SK-N-SH treated with all-trans-retinoic acid at 6 μM for 48 hours (cell line): ENCODE results near the gene AUH.

Experiments used
- ATAC-seq: fragments of 200-7000 bp; cut with Tn5 transposase; 3 replicates; pipeline ENCODE4 v1.9.1; 2020; ENCODE audit warnings: mild to moderate bottlenecking, moderate library complexity
- ARNTL ChIP-seq: fragments of 450-650 bp; formaldehyde crosslinking; IDR thresholded peaks from 2 replicates; pipeline ENCODE4 v1.5.0; 2020; ENCODE audit warnings: low read depth, mild to moderate bottlenecking, moderate library complexity, borderline replicate concordance
- BACH2 ChIP-seq: fragments of 250-450 bp; sonication (Bioruptor Pico); IDR thresholded peaks from 2 replicates; pipeline ENCODE4 v1.9.0; 2021; ENCODE audit warnings: mild to moderate bottlenecking, borderline replicate concordance
- CREB5 ChIP-seq: fragments of 250-450 bp; sonication (Bioruptor Pico); IDR thresholded peaks from 2 replicates; pipeline ENCODE4 v1.5.1; 2020; ENCODE audit warnings: low read depth, mild to moderate bottlenecking, moderate library complexity
- CSDC2 ChIP-seq: fragments of 250-450 bp; sonication (Bioruptor Pico); IDR thresholded peaks from 2 replicates; pipeline ENCODE4 v1.5.0; 2020; ENCODE audit warnings: mild to moderate bottlenecking, moderate library complexity
- CSRNP3 ChIP-seq: fragments of 250-450 bp; sonication (Bioruptor Pico); IDR thresholded peaks from 2 replicates; pipeline ENCODE4 v1.5.1; 2021; ENCODE audit warnings: mild to moderate bottlenecking, moderate library complexity
- ESRRG ChIP-seq: fragments of 250-450 bp; sonication (Bioruptor Pico); IDR thresholded peaks from 2 replicates; pipeline ENCODE4 v1.6.1; 2021; ENCODE audit warnings: mild to moderate bottlenecking
- GLIS3 ChIP-seq: fragments of 250-450 bp; sonication (Bioruptor Pico); IDR thresholded peaks from 2 replicates; pipeline ENCODE4 v1.5.0; 2020; ENCODE audit warnings: mild to moderate bottlenecking, moderate library complexity
- ISL1 ChIP-seq: fragments of 250-450 bp; sonication (Bioruptor Pico); IDR thresholded peaks from 2 replicates; pipeline ENCODE4 v2.1.2; 2022; ENCODE audit warnings: mild to moderate bottlenecking, moderate library complexity
- OSR1 ChIP-seq: fragments of 250-450 bp; sonication (Bioruptor Pico); IDR thresholded peaks from 2 replicates; pipeline ENCODE4 v1.8.0; 2022; ENCODE audit warnings: moderate library complexity, mild to moderate bottlenecking, inconsistent platforms
- PATZ1 ChIP-seq: fragments of 250-450 bp; sonication (Bioruptor Pico); IDR thresholded peaks from 2 replicates; pipeline ENCODE4 v1.8.0; 2020; ENCODE audit warnings: mild to moderate bottlenecking, moderate library complexity, borderline replicate concordance
- POU6F1 ChIP-seq: fragments of 250-450 bp; sonication (Bioruptor Pico); IDR thresholded peaks from 2 replicates; pipeline ENCODE4 v1.8.0; 2021; ENCODE audit warnings: low read depth, mild to moderate bottlenecking, moderate library complexity, borderline replicate concordance
- PPARA ChIP-seq: fragments of 250-450 bp; sonication (Bioruptor Pico); IDR thresholded peaks from 2 replicates; pipeline ENCODE4 v1.5.0; 2020; ENCODE audit warnings: mild to moderate bottlenecking, borderline replicate concordance
- RARB ChIP-seq: fragments of 250-450 bp; sonication (Bioruptor Pico); IDR thresholded peaks from 2 replicates; pipeline ENCODE4 v1.8.0; 2021; ENCODE audit warnings: mild to moderate bottlenecking, moderate library complexity
- SNAI2 ChIP-seq: fragments of 250-450 bp; sonication (Bioruptor Pico); IDR thresholded peaks from 2 replicates; pipeline ENCODE4 v1.5.0; 2020; ENCODE audit warnings: mild to moderate bottlenecking, moderate library complexity
- TCF4 ChIP-seq: fragments of 250-450 bp; sonication (Bioruptor Pico); IDR thresholded peaks from 2 replicates; pipeline ENCODE4 v1.8.0; 2021; ENCODE audit warnings: mild to moderate bottlenecking, moderate library complexity, borderline replicate concordance
- TOX ChIP-seq: fragments of 250-450 bp; sonication (Bioruptor Pico); IDR thresholded peaks from 2 replicates; pipeline ENCODE4 v1.8.0; 2021; ENCODE audit warnings: mild to moderate bottlenecking, moderate library complexity, borderline replicate concordance
- TSHZ2 ChIP-seq: fragments of 250-450 bp; sonication (Bioruptor Pico); IDR thresholded peaks from 2 replicates; pipeline ENCODE4 v1.5.0; 2020; ENCODE audit warnings: mild to moderate bottlenecking, moderate library complexity
- ZC3H10 ChIP-seq: fragments of 250-450 bp; sonication (Bioruptor Pico); IDR thresholded peaks from 2 replicates; pipeline ENCODE4 v1.5.1; 2021; ENCODE audit warnings: mild to moderate bottlenecking, moderate library complexity
- ZFP3 ChIP-seq: fragments of 250-450 bp; sonication (Bioruptor Pico); IDR thresholded peaks from 2 replicates; pipeline ENCODE4 v1.5.0; 2020; ENCODE audit warnings: mild to moderate bottlenecking, moderate library complexity
- ZNF565 ChIP-seq: fragments of 450-650 bp; formaldehyde crosslinking; conservative IDR thresholded peaks from 2 replicates; pipeline ENCODE4 v1.5.0; 2020; ENCODE audit warnings: low read depth, mild to moderate bottlenecking, moderate library complexity

AUH gene

GRCh38 chr9:91185193-91185886 is 176.4 kb downstream of the AUH start (continued):
- TF ChIP-seq PATZ1 (no peak), GLIS3 (CRISPR knock-in tag) (no peak), ZNF565 (no peak), RARB (CRISPR knock-in tag) (no peak), CSRNP3 (CRISPR knock-in tag) (no peak), BACH2 (CRISPR knock-in tag) (no peak), TCF4 (no peak)

GRCh38 chr9:91182429-91183225 is 179.1 kb downstream of the AUH start:
- no peak for TF ChIP-seq ARNTL (CRISPR knock-in tag)
- no peak for ATAC-seq

GRCh38 chr9:91181541-91181940 is 180.2 kb downstream of the AUH start:
- ATAC-seq = no peak
- no peak for TF ChIP-seq ZC3H10
- no peak for TF ChIP-seq CSRNP3 (CRISPR knock-in tag)
- no peak for TF ChIP-seq POU6F1 (CRISPR knock-in tag)
- no peak for TF ChIP-seq PATZ1
- no peak for TF ChIP-seq ISL1 (CRISPR knock-in tag)
- TF ChIP-seq SNAI2 (CRISPR knock-in tag) = no peak
- TF ChIP-seq OSR1 (CRISPR knock-in tag) = no peak
- TF ChIP-seq TSHZ2 = no peak
- no peak for TF ChIP-seq ESRRG (CRISPR knock-in tag)
- no peak for TF ChIP-seq CREB5 (CRISPR knock-in tag)
- no peak for TF ChIP-seq ARNTL (CRISPR knock-in tag)
- no peak for TF ChIP-seq CSDC2
- no peak for TF ChIP-seq TCF4
- TF ChIP-seq ZFP3 (CRISPR knock-in tag) = no peak
- no peak for TF ChIP-seq TOX (CRISPR knock-in tag)
- TF ChIP-seq PPARA (CRISPR knock-in tag) = no peak
- no peak for TF ChIP-seq ZNF565
